Measurements from ENCODE around the gene BLNK. TPM values are rescaled to one million over a fixed set of nuclear protein-coding genes. Genes with fewer than 3 reads are reported as not detected.

BLNK gene
- total RNA-seq, 1 experiment from 2014 or later = 1.0 TPM

GRCh38 chr10:96292971-96293920 is 21.9 kb upstream of the BLNK start:
- no peaks in the 10 kb centered on the region for H3K9me3 ChIP-seq (ENCODE audit: insufficient read depth, low read depth)
- no peaks in the 10 kb centered on the region for H3K4me1 ChIP-seq (replicated peaks; ENCODE audit: insufficient read depth)
- no peak for DNase-seq
- ChIA-PET CTCF (interaction anchor here (0.5 to 0.7 kb wide), 3 partner anchors 64 to 276 kb away, joined by 3 to 5 read pairs (median 3); no protein-coding TSS in a partner anchor), POLR2A (ENCODE audit: unreplicated experiment) (no interaction called here)
- no peaks in the 10 kb centered on the region for H4K20me1 ChIP-seq (ENCODE audit: insufficient read depth)
- H3K79me2 ChIP-seq (ENCODE audit: low read depth) = no peaks in the 10 kb centered on the region
- no peaks in the 10 kb centered on the region for H3K36me3 ChIP-seq (ENCODE audit: low read depth)
- H3K27me3 ChIP-seq (ENCODE audit: insufficient read depth, low read depth) = no peaks in the 10 kb centered on the region
- TF ChIP-seq, protein P1, sequence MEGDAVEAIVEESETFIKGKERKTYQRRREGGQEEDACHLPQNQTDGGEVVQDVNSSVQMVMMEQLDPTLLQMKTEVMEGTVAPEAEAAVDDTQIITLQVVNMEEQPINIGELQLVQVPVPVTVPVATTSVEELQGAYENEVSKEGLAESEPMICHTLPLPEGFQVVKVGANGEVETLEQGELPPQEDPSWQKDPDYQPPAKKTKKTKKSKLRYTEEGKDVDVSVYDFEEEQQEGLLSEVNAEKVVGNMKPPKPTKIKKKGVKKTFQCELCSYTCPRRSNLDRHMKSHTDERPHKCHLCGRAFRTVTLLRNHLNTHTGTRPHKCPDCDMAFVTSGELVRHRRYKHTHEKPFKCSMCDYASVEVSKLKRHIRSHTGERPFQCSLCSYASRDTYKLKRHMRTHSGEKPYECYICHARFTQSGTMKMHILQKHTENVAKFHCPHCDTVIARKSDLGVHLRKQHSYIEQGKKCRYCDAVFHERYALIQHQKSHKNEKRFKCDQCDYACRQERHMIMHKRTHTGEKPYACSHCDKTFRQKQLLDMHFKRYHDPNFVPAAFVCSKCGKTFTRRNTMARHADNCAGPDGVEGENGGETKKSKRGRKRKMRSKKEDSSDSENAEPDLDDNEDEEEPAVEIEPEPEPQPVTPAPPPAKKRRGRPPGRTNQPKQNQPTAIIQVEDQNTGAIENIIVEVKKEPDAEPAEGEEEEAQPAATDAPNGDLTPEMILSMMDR (conservative IDR thresholded peaks at IDR 0.05) = peak; percentile 55
- no peak for TF ChIP-seq EZH2 (IDR thresholded peaks at IDR 0.05; ENCODE audit: low read depth)
- no peaks in the 10 kb centered on the region for H3F3A ChIP-seq (ENCODE audit: insufficient read depth, low read depth)
- H2AFZ ChIP-seq = no peak overlapping the region
- BruUV-seq (replicated peaks) = no TSS peak
- no peaks in the 10 kb centered on the region for H3K9me2 ChIP-seq (ENCODE audit: insufficient read depth)
- intact Hi-C loops (cut with micrococcal nuclease; ENCODE audit: unreplicated experiment) = loop anchor here (1.0 to 5.0 kb wide), 3 partner anchors 64 to 276 kb away; no protein-coding TSS in a partner anchor
- H3K4me2 ChIP-seq = no peak overlapping the region
- no peak overlapping the region for H3K4me3 ChIP-seq
- H3K27ac ChIP-seq = no peak overlapping the region

- DNase-seq = no peak
- Histone ChIP-seq H3F3A (ENCODE audit: insufficient read depth, low read depth) (no peaks in the 10 kb centered on the region), H3K9me2 (ENCODE audit: insufficient read depth) (no peaks in the 10 kb centered on the region), H3K4me2 (no peak overlapping the region), H4K20me1 (ENCODE audit: insufficient read depth) (no peaks in the 10 kb centered on the region), H3K79me2 (ENCODE audit: low read depth) (no peaks in the 10 kb centered on the region), H3K36me3 (ENCODE audit: low read depth) (no peaks in the 10 kb centered on the region), H3K27me3 (ENCODE audit: insufficient read depth, low read depth) (no peaks in the 10 kb centered on the region), H3K4me1 (replicated peaks; ENCODE audit: insufficient read depth) (no peaks in the 10 kb centered on the region), H3K27ac (no peak overlapping the region), H3K4me3 (no peak overlapping the region), H3K9me3 (ENCODE audit: insufficient read depth, low read depth) (no peaks in the 10 kb centered on the region), H2AFZ (no peak overlapping the region)
- POLR2A ChIA-PET (ENCODE audit: unreplicated experiment) = no interaction called here
- no TSS peak for BruUV-seq (replicated peaks)
- TF ChIP-seq, protein P1 (conservative IDR thresholded peaks at IDR 0.05) = no peak
- TF ChIP-seq EZH2 (IDR thresholded peaks at IDR 0.05; ENCODE audit: low read depth) = no peak
- intact Hi-C loops (cut with micrococcal nuclease; ENCODE audit: unreplicated experiment) = loop anchor here (5.0 kb wide), 1 partner anchor 148 kb away; no protein-coding TSS in a partner anchor
- CTCF ChIA-PET = no interaction called here
These were observed 19.2 kb upstream of the BLNK start for GRCh38 chr10:96290368-96291133.

- Histone ChIP-seq H4K20me1 (ENCODE audit: insufficient read depth) (no peaks in the 10 kb centered on the region), H3K4me2 (no peak overlapping the region), H3K27ac (no peak overlapping the region), H3K27me3 (ENCODE audit: insufficient read depth, low read depth) (no peaks in the 10 kb centered on the region), H3K9me3 (ENCODE audit: insufficient read depth, low read depth) (no peaks in the 10 kb centered on the region), H3K79me2 (ENCODE audit: low read depth) (no peaks in the 10 kb centered on the region), H3K9me2 (ENCODE audit: insufficient read depth) (no peaks in the 10 kb centered on the region), H3F3A (ENCODE audit: insufficient read depth, low read depth) (no peaks in the 10 kb centered on the region), H3K4me3 (no peak overlapping the region), H3K4me1 (replicated peaks; ENCODE audit: insufficient read depth) (no peaks in the 10 kb centered on the region), H2AFZ (no peak overlapping the region), H3K36me3 (ENCODE audit: low read depth) (no peaks in the 10 kb centered on the region)
- ChIA-PET CTCF (no interaction called here), POLR2A (ENCODE audit: unreplicated experiment) (no interaction called here)
- no TSS peak for BruUV-seq (replicated peaks)
- intact Hi-C loops (cut with micrococcal nuclease; ENCODE audit: unreplicated experiment) = no loop called here
- DNase-seq = no peak
- no peak for TF ChIP-seq EZH2 (IDR thresholded peaks at IDR 0.05; ENCODE audit: low read depth)
- TF ChIP-seq, protein P1 (conservative IDR thresholded peaks at IDR 0.05) = no peak
These were observed 18.0 kb upstream of the BLNK start for GRCh38 chr10:96289218-96289910.
